HepG2 (cell line): ENCODE data around the gene KIF1B. TPM values are rescaled to one million over a fixed set of nuclear protein-coding genes. Genes with fewer than 3 reads are reported as not detected.

Source experiments
- DNMT1 ChIP-seq: sonication (generic); formaldehyde crosslinking; IDR thresholded peaks from 2 replicates; pipeline ENCODE4 v1.5.1; 2020; ENCODE audit warnings: mild to moderate bottlenecking, missing genetic modification reagents
- ERF ChIP-seq: IDR thresholded peaks from 2 replicates; pipeline ENCODE4 v1.6.1; 2018; ENCODE audit warnings: missing biosample characterization, missing genetic modification reagents
- GATA4 ChIP-seq: sonication (generic); IDR thresholded peaks from 2 replicates; pipeline ENCODE4 v1.6.1; 2016; ENCODE audit warnings: antibody characterized with exemption, low read depth, borderline replicate concordance
- HHEX ChIP-seq: IDR thresholded peaks from 2 replicates; pipeline ENCODE4 v1.6.1; 2016; ENCODE audit warnings: control low read depth
- KDM6A ChIP-seq: IDR thresholded peaks from 2 replicates; pipeline ENCODE4 v1.6.1; 2016; ENCODE audit warnings: low read depth
- POGZ ChIP-seq: sonication (generic); formaldehyde crosslinking; IDR thresholded peaks from 2 replicates; pipeline ENCODE4 v1.4.0; 2020; ENCODE audit warnings: mild to moderate bottlenecking, missing genetic modification reagents
- ZNF382 ChIP-seq: sonication (generic); formaldehyde crosslinking; IDR thresholded peaks from 2 replicates; pipeline ENCODE4 v1.5.0; 2020; ENCODE audit warnings: missing genetic modification reagents, mild to moderate bottlenecking, borderline replicate concordance
- ZNF878 ChIP-seq: sonication (generic); formaldehyde crosslinking; IDR thresholded peaks from 2 replicates; pipeline ENCODE4 v1.8.1; 2023; ENCODE audit warnings: mild to moderate bottlenecking, missing genetic modification reagents, moderate library complexity
- polyA plus RNA-seq, 8 experiments: library from polyadenylated mRNA; depleted of rRNA in 3 of 8; stranded (reverse) in 7 of 8; unstranded in 1 of 8; fragments of >200 nt; fragmentation: Illumina TruSeq in 4 of 8; extraction: Trizol in 4 of 8; gene quantifications; 2 replicates each; pipeline versions ENCODE4 v1.2.1 to v1.2.3, GENCODE V29; 2011 to 2016; ENCODE audit warnings: low read depth in 4 of 8, missing spikeins in 1 of 8, mixed read lengths in 1 of 8; ENCODE audit not compliant: insufficient read depth in 1 of 8
- total RNA-seq, 5 experiments: library from RNA; depleted of rRNA; stranded (reverse); fragments of >200 nt; fragmentation: Illumina TruSeq; extraction: Trizol; gene quantifications; 2 replicates each; pipeline ENCODE4 v1.2.3, GENCODE V29; 2016; ENCODE audit warnings: low read depth in 1 of 5
- TF ChIP-seq, protein P1 (sequence below): fragments of 450-650 bp; IDR thresholded peaks from 2 replicates; pipeline ENCODE4 v1.6.1; 2016
- TF ChIP-seq, protein P2 (sequence below): sonication (generic); formaldehyde crosslinking; IDR thresholded peaks from 2 replicates; pipeline ENCODE4 v1.4.0; 2020; ENCODE audit warnings: missing genetic modification reagents
- TF ChIP-seq, protein P3 (sequence below): fragments of 450-650 bp; IDR thresholded peaks from 2 replicates; pipeline ENCODE4 v1.6.1; 2017; ENCODE audit warnings: mild to moderate bottlenecking
- TF ChIP-seq, protein P4 (sequence below): sonication (generic); formaldehyde crosslinking; conservative IDR thresholded peaks from 2 replicates; pipeline ENCODE4 v1.8.1; 2023; ENCODE audit warnings: missing genetic modification reagents
- TF ChIP-seq, protein P5 (sequence below): sonication (generic); formaldehyde crosslinking; IDR thresholded peaks from 2 replicates; pipeline ENCODE4 v1.4.0; 2020; ENCODE audit warnings: missing genetic modification reagents
- TF ChIP-seq, protein P6 (sequence below): sonication (generic); formaldehyde crosslinking; IDR thresholded peaks from 2 replicates; pipeline ENCODE4 v1.8.1; 2023; ENCODE audit warnings: missing genetic modification reagents, mild to moderate bottlenecking, borderline replicate concordance
- TF ChIP-seq, protein P7 (sequence below): sonication (generic); formaldehyde crosslinking; IDR thresholded peaks from 2 replicates; pipeline ENCODE4 v1.4.0; 2020; ENCODE audit warnings: mild to moderate bottlenecking, missing genetic modification reagents

The KIF1B gene
- total and polyA plus RNA-seq, 2 of the 13 experiments (the other 11 are each of a cell fraction or from before 2014, with no cell fraction given), result 26.7 to 32.5 TPM

GRCh38 chr1:10430216-10431069, 220.1 kb downstream of the KIF1B start, which contains the start of gene CENPS (continued):
- TF ChIP-seq, protein P1, sequence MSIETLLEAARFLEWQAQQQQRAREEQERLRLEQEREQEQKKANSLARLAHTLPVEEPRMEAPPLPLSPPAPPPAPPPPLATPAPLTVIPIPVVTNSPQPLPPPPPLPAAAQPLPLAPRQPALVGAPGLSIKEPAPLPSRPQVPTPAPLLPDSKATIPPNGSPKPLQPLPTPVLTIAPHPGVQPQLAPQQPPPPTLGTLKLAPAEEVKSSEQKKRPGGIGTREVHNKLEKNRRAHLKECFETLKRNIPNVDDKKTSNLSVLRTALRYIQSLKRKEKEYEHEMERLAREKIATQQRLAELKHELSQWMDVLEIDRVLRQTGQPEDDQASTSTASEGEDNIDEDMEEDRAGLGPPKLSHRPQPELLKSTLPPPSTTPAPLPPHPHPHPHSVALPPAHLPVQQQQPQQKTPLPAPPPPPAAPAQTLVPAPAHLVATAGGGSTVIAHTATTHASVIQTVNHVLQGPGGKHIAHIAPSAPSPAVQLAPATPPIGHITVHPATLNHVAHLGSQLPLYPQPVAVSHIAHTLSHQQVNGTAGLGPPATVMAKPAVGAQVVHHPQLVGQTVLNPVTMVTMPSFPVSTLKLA, result no peak; the same call in 1 of the 2 replicates
- TF ChIP-seq, protein P2, sequence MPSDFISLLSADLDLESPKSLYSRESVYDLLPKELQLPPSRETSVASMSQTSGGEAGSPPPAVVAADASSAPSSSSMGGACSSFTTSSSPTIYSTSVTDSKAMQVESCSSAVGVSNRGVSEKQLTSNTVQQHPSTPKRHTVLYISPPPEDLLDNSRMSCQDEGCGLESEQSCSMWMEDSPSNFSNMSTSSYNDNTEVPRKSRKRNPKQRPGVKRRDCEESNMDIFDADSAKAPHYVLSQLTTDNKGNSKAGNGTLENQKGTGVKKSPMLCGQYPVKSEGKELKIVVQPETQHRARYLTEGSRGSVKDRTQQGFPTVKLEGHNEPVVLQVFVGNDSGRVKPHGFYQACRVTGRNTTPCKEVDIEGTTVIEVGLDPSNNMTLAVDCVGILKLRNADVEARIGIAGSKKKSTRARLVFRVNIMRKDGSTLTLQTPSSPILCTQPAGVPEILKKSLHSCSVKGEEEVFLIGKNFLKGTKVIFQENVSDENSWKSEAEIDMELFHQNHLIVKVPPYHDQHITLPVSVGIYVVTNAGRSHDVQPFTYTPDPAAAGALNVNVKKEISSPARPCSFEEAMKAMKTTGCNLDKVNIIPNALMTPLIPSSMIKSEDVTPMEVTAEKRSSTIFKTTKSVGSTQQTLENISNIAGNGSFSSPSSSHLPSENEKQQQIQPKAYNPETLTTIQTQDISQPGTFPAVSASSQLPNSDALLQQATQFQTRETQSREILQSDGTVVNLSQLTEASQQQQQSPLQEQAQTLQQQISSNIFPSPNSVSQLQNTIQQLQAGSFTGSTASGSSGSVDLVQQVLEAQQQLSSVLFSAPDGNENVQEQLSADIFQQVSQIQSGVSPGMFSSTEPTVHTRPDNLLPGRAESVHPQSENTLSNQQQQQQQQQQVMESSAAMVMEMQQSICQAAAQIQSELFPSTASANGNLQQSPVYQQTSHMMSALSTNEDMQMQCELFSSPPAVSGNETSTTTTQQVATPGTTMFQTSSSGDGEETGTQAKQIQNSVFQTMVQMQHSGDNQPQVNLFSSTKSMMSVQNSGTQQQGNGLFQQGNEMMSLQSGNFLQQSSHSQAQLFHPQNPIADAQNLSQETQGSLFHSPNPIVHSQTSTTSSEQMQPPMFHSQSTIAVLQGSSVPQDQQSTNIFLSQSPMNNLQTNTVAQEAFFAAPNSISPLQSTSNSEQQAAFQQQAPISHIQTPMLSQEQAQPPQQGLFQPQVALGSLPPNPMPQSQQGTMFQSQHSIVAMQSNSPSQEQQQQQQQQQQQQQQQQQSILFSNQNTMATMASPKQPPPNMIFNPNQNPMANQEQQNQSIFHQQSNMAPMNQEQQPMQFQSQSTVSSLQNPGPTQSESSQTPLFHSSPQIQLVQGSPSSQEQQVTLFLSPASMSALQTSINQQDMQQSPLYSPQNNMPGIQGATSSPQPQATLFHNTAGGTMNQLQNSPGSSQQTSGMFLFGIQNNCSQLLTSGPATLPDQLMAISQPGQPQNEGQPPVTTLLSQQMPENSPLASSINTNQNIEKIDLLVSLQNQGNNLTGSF, result peak; percentile 76
- TF ChIP-seq POGZ, result peak; percentile 82; the same call in 1 of the 2 replicates
- TF ChIP-seq, protein P3, sequence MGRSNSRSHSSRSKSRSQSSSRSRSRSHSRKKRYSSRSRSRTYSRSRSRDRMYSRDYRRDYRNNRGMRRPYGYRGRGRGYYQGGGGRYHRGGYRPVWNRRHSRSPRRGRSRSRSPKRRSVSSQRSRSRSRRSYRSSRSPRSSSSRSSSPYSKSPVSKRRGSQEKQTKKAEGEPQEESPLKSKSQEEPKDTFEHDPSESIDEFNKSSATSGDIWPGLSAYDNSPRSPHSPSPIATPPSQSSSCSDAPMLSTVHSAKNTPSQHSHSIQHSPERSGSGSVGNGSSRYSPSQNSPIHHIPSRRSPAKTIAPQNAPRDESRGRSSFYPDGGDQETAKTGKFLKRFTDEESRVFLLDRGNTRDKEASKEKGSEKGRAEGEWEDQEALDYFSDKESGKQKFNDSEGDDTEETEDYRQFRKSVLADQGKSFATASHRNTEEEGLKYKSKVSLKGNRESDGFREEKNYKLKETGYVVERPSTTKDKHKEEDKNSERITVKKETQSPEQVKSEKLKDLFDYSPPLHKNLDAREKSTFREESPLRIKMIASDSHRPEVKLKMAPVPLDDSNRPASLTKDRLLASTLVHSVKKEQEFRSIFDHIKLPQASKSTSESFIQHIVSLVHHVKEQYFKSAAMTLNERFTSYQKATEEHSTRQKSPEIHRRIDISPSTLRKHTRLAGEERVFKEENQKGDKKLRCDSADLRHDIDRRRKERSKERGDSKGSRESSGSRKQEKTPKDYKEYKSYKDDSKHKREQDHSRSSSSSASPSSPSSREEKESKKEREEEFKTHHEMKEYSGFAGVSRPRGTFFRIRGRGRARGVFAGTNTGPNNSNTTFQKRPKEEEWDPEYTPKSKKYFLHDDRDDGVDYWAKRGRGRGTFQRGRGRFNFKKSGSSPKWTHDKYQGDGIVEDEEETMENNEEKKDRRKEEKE, result no peak
- no peak for TF ChIP-seq HHEX (CRISPR knock-in tag)
- TF ChIP-seq, protein P4, sequence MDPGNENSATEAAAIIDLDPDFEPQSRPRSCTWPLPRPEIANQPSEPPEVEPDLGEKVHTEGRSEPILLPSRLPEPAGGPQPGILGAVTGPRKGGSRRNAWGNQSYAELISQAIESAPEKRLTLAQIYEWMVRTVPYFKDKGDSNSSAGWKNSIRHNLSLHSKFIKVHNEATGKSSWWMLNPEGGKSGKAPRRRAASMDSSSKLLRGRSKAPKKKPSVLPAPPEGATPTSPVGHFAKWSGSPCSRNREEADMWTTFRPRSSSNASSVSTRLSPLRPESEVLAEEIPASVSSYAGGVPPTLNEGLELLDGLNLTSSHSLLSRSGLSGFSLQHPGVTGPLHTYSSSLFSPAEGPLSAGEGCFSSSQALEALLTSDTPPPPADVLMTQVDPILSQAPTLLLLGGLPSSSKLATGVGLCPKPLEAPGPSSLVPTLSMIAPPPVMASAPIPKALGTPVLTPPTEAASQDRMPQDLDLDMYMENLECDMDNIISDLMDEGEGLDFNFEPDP (CRISPR knock-in tag), result no peak
- TF ChIP-seq, protein P5, sequence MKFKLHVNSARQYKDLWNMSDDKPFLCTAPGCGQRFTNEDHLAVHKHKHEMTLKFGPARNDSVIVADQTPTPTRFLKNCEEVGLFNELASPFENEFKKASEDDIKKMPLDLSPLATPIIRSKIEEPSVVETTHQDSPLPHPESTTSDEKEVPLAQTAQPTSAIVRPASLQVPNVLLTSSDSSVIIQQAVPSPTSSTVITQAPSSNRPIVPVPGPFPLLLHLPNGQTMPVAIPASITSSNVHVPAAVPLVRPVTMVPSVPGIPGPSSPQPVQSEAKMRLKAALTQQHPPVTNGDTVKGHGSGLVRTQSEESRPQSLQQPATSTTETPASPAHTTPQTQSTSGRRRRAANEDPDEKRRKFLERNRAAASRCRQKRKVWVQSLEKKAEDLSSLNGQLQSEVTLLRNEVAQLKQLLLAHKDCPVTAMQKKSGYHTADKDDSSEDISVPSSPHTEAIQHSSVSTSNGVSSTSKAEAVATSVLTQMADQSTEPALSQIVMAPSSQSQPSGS, result peak; percentile 65; the same call in 1 of the 2 replicates
- TF ChIP-seq ZNF382 (CRISPR knock-in tag), result no peak
- TF ChIP-seq, protein P6, sequence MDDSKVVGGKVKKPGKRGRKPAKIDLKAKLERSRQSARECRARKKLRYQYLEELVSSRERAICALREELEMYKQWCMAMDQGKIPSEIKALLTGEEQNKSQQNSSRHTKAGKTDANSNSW (CRISPR knock-in tag), result peak; percentile 82; the same call in 1 of the 2 replicates
- TF ChIP-seq ERF (CRISPR knock-in tag), result peak; percentile 96
- 0 out of 2 replicates have a peak, but pooled peaks have one; percentile 15 for TF ChIP-seq GATA4
- TF ChIP-seq DNMT1, result no peak
- TF ChIP-seq, protein P7, sequence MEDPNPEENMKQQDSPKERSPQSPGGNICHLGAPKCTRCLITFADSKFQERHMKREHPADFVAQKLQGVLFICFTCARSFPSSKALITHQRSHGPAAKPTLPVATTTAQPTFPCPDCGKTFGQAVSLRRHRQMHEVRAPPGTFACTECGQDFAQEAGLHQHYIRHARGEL (CRISPR knock-in tag), result no peak
- no peak for TF ChIP-seq KDM6A (CRISPR knock-in tag)
- TF ChIP-seq ZNF878 (CRISPR knock-in tag), result peak; percentile 99
